SIG-M5 treated with dmso at 0.1 percent for 504 hours (cell line): Measurements from ENCODE around the gene PHTF2.

Experiments used
- DNase-seq: peaks from one replicate; lab custom pipeline; 2025; ENCODE audit not compliant: unreplicated experiment; lab: John Stamatoyannopoulos, UW

PHTF2 gene

DNA sequence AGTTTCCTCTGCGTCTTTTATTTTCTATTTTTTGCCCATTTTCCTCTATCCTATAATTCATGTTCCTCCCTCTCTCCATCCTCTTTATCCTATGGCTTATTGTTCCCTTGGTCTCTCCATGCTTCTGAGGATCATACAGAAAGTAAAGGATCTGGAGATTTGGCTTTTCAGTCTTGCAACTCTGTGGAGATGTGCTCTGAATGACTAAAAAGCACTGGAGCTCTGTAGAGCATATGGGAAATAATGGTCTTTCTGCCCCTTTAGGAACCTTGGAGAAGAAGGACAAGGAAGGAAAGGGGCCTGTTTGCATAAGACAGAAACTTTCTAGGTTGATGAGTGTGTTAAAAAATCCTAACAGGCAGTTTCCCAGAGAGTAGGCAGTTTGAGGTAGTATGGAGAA, 120.1 kb downstream of the PHTF2 start:
- DNase-seq: no peak

DNA sequence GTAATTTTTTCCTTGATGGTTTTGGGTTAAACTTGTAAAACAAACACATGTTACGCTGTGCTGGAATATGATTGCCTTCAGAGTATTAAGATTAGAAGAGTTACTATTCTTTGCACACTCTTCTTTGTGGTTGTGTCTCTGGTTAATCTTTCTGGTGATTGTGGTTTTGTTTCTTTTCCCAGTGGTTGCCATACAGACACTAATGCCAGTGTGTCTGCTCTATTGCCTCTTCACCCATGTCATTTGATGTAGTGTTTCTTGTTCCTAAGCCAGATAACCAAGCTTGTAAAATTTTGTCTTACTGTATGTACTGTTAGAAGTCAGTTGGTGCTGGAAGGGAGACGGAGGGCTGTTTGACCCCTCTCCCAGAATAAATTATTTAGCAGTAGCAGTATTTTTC, 124.8 kb downstream of the PHTF2 start:
- no peak for DNase-seq

DNA sequence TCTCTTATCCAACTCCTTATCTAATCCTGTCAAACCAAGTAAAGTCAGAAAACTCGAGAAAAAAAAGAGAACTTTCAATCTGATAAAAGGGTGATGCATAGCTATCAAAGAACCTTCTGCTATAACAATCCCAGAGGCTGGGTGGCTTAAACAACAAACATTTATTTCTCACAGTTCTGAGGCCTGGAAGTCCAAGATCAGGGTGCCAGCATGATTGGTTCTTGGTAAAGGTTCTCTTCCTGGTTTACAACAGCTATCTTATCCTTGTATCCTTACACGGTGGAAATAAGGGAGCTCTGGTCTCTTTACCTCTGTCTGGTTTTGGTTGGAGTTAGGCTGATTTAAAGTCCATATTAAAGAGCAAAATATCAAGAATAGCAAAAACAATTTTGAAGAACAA, 131.9 kb downstream of the PHTF2 start:
- DNase-seq: no peak

DNA sequence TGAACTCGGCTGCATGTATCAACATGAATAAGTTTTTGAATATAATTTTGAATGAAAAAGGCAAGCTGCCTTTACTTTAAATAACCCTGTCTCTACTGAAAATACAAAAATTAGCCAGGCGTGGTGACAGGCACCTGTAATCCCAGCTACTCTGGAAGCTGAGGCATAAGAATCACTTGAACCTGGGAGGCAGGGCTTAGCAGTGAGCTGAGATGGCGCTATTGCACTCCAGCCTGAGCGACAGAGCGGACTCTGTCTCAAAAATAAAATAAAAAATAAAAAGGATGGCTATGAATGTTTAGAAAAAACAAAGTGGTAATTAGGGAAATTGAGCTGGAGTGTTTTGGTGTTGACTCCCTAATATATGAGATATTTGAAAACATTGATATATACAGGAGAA, 133.3 kb downstream of the PHTF2 start:
- DNase-seq: no peak

DNA sequence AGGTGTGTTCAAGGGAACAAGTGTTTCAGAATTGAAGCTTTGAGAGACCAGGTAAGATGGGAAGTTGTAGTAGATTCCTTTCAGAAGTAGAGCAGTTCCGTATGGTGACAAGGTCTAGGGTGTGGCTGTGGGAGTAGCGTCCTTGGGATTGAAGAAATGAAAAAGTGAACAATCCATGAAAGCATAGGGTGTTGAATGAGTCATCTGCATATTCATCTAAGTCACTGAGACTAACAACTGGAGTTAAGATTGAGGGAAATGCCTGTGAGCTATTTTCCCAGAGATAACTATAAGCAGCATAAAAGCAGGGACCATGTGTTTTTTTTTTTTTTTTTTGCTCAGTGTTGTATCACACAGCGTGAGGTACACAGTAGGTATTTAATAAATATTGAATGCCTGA, 134.8 kb downstream of the PHTF2 start:
- no peak for DNase-seq

DNA sequence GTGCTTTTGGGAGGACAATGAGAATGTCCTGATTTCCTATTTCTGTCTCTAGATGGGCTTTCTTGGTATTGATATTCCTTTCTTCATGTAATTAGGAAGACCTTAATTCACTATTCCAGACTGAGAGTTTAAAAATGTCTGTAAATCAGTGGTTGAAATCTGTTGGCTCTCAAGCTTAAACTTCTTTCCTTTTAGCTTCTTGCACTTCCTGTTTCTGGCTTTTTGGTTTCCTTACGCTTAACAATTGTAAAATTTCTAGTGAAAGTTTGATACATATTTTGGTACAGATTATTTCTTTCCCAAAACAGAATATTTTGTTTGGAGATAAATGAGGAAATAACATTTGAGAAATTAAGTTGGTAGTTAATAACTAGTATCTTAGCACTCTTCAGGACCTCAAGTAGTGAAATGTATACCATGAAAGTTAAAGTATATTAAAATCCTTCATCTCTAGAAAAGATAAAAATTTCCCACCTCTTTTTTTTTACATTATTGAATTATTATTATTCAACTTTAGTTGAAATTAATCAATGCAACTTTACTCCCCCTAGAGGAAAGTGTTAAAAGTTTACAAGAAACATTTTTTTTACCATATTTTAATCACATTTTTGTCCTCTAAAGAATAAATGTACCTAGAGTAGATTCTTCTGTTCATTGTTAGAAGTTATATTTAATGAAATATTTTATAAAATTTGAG, 137.2 kb downstream of the PHTF2 start:
- DNase-seq: peak; percentile 25

DNA sequence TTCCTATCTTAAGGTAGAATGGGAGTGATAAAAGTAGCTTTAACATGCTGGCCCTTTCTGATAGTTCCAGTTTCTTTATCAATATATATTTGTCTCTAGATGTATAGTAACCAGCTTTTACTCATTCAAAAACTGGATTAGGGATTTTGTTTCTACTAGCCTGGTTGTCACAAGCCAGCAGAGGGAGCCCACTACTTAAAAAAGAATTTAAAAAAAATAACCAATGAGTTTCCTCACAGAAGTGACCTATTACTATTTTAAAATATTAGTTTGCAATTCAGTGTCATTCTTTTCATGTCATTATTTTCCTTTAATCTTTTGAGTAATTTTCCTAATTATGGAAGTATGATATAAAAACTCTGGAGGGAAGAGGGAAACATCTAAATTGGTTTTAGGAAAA, 142.1 kb downstream of the PHTF2 start:
- DNase-seq: peak; percentile 20

DNA sequence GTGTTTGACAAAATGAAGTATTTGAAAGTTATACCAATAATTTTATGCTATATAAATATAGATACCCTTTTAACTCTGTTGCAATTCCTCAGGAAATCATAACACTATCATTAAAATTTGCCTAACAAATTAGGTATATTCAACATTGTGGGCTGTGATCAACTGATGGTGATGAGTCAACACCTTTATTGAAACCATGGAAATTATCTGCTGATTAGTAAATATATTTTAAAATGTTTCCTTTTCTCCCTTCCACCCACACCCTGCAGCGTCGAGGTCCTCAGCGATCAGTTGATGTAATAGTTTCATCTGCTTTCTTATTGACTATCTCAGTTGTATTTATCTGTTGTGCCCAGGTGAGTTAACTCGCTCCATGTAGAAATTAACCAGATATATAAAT, 143.9 kb downstream of the PHTF2 start:
- DNase-seq: no peak

DNA sequence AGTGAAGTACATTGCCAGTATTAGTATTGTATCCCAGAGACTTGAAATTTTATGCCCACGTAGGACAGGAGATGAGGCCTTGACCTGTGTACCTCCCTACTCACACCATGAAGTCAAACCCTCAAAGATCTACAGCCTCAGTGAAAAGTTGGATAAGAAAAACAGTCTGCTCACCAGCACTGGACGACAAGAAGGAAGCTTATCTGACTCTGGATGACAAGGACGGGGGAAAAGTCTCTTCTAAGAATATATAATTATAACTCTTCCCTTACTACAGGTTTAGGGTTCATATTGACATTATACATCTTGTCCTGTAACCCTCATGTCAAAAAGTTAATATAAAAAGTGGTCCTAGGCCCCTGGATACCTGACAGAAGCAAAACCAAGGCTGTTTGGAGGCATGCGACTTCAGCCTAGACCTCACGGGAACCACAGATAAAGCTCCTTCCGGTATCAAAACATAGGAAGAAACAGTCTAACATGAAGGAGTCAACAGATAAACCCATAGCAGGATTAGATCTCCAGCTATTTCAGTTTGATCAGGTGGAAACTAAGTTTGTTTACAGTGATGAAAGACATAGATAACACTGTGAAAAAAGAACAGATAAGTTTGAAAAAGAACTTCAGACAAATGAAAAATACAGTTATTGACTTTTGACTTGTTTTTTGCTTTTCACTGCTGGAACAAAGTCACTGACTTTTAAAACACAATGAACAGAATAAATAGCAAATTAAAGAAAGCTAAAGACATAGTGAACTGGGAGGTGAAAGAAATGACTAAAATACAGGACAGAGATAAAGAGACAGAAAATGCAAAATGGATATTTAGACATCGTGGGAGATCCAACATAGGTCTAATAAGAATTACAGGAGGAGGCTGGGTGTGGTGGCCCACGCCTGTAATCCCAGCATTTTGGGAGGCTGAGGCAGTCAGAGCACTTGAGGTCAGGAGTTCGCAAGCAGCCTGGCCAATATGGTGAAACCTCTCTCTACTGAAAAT, 145.9 kb downstream of the PHTF2 start:
- DNase-seq: no peak

DNA sequence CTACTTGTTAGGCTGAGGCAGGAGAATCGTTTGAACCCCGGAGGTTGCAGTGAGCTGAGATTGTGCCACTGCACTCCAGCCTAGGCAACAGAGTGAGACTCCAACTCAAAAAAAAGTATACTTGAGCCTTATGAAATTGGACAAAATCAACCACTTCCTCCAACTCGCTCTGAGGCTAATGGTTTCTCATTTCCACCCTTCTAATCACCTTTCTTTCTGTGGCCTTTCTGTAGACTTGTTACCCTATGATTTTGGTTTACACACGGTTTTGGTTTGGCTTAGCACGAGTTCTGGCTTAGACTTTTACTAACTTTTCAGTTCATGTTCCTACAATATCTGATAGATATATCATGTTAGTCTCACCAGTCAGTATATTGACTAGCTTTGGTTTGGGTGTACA, 152.0 kb downstream of the PHTF2 start:
- no peak for DNase-seq

DNA sequence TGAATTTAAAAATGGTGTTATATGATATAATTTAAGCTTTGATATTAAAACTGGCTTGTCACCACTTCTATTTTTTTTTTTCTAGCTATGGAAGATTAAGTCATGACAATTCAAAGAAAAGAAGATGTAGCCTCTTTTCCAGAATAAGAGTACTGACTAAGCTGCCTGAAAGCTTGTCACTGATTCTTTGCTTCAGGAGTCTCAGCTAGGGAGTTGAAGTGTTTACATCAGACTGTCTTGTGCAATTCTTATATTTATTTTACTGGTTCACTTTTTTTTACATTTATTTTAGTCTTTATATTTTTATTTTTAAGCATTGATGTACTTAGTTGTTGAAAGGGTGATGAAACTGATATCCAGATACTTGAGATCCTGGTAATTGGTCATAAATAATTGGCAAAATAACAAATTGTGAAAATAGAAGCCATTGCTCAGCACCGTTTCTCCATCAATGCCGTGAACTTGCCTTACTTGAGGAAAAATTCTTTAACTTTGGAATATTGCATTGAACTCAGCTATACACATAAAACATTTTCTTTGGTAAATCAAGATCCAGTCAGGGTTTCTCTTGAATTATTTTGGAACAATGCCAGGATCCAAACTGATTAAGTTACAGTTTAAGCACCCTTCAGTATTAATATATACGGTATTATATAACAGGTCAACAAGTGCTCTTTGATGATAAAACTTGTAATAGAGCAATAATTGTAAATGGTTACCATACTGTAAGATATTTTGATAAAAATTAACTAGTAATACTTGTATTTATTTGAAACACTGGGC, 156.4 kb downstream of the PHTF2 start:
- DNase-seq: no peak

DNA sequence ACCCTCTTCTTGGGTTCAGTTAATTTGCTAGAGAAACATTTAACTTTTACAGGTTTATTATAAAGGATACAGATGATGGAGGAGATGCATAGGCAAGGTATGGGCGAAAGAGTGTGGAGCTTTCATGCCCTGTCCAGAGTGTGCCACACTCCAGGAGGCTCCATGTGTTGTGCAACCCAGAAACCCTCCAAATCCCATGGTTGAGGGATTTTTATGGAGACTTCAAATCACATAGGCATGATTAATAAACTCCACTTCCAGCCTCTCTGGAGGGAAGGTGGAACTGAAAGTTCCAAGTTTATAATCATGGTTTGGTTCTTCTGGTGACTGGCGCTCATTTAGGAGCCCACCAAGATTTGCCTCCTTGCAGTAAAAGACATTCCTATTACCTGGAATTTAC, 159.9 kb downstream of the PHTF2 start:
- no peak for DNase-seq

DNA sequence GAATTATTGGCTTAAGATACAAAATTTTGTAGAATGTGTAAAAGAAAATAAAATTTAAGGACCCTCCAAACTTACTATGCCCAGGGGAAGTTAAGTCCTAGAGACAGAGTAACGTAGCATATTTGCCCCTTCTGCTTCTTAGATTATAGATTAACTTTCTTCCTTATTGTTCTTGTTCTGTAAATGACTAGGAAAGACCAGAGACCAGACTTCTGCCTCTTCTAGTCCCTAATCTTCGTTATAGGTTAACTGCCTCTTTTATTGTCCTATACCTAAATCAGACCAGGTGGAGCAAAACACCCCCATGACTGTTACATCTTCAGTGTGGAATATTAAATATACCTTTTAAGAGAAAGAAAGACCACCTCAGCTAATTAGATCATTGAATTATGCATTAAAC, 160.5 kb downstream of the PHTF2 start:
- DNase-seq: no peak

DNA sequence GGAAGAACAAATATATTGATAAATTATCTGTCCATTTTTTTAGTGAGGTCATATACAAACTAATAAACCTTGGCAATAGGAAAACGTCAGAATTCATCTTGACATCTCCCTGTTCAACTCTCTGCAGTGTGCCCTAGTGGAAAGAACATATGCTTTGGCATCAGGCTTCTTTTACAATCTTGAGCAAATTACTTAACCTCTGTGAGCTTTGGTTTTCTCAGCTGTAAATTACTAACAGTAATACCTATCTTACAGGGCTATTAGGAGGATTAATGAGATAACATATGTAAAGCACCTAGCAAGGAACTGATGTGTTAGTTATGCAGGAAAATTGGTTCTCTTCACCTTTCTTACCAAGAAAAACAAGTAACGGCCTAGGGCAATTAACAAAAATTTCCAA, 161.8 kb downstream of the PHTF2 start:
- DNase-seq: no peak

DNA sequence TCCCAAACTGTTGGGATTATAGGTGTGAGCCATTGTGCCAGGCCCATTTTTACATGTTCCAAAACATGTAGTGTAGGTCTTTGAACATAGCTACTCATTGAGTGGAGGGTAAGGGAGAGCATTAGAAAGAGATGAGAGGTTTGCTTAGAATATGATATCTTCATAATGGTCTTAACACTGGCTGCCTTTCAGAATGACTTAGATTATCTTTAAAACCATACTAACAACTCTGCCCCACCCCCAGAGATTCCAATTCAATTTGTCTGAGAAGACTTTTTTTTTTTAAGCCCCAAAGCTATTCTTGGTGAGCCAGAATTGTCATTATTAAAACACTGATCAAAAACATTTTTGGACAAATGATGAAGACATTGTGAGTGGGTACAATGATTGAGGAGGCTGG, 168.9 kb downstream of the PHTF2 start:
- DNase-seq: no peak

DNA sequence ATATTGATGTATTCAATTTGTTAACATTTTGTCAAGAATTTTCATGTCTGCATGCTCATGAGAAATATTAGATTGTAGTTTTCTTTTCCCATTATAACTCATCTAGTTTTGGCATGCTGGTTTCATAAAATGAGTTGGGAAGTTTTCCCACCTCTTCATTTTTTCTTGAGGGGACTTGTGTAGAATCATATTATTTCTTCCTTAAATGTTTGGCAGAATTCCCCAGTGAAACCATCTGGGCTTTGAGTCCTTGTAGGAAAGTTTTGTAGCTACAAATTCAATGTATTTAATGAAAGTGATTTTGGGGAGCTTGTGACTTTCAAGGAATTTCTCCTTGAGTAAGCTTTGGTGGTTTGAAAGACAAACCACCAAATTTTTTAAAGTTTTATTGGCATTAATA, 173.2 kb downstream of the PHTF2 start:
- DNase-seq: no peak

DNA sequence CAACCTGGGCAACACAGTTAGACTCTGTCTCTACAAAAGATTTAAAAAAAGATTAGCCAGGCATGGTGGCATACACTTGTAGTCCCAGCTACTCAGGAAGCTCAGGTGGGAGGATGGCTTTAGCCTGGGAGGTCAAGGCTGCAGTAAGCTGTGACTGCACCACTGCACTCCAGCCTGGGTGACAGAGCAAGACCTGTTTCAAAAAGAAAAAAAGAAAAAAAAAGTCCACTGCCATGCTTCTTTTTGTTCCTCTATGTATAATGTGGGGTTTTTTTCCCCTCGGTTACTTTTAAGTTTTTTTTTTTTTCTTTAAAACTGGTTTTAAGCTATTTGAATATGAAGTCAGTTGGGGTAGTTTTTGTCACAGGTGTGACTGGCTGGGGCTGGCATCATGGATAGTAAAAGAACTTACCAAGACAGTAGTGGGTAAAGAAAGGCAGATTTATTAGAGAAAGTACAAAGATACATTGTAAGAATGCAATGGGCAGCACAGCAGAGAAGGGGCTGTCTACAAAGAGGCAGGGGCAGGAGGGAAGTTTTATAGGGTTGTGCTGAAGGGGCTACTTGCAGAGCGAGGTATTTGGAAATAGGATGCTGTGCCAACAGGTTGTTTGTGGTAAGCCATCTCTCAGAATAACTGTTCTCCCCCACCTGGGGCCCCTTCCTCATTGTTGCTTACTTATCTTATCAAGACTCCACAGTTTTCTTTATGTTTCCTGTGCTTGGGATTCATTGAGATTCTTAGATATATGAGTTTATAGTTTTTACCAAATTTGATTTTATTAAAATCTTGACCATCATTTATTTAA, 177.3 kb downstream of the PHTF2 start:
- no peak for DNase-seq

DNA sequence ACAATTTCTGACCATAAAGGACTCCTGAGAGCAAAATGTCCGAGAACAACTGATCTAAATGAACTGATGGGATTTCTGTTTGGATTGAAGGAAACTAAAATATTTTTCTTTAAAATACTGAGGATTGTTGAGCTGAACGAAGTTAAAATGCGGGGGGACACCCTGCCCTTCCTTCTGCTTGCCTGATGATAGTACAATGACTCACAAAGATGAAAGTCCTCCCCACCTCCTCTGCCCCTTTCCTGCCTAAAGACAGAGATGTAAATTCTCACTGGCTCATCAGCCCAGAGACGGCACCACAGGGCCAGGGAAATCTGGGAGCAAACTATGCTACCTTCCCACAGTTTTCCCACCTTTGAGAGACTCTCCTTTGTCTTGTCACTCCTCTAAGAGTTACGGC, 180.6 kb downstream of the PHTF2 start:
- DNase-seq: no peak

DNA sequence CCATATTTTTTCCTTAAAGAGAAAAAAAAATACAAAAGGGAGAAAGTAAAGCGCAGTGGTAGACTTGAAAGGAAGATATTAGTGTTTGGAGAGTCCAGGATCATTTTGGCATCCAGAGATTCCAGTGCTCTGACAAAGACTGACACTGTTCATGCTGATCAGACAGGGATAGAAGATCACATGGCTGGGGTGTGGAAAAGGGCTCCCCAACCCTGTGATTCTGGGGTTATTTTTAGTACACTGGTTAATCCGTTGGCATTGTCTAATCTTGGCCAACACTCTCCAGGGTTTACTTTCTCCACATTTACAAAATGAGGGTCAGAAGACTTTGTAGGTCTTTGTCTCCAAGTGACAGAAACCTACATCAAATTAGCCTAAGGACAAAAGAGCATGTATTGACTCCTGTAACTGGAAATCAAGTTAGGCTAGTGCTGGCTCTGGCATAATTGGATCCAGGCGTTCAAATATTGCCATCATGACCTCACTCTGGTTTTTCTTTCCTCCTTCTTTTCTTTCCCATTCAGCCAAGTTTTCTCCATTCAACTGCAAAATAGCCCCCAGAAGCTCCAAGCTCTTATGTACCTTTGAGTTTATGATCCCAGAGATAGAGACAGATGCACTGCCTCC, 181.6 kb downstream of the PHTF2 start:
- DNase-seq: no peak

DNA sequence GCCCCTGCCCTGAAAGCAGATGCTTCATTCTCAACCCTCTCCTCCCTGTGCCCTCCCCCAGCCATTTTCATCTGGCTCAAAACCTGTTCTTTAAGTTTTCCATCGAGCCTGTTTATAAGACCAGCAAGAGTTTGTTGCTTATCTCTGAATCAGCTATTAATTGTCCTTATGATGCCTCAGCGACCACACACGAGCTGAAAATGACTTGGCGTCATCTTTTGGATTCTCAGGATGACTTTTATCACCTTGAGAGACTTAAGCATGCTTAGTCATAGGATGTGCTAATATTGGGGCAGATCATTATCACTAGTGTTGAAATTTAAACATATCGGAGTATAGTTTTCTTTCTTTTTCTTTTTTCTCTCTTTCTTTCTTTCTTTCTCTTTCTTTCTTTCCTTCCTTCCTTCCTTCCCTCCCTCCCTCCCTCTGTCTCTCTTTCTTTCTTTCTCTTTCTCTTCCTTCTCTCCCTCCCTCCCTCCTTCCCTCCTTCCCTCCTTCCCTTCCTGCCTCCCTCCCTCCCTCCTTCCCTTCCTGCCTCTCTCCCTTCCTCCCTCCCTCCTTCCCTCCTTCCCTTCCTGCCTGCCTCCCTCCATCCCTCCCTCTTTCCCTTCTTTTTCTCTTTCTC, 184.5 kb downstream of the PHTF2 start:
- no peak for DNase-seq
